ENCODE measurements around the gene RABGEF1. TPM values are rescaled to one million over a fixed set of nuclear protein-coding genes. Genes with fewer than 3 reads are reported as not detected.
"Not testable (repeated sequence)": the region's sequence is repeated elsewhere in the genome, so short reads cannot be mapped to it uniquely, and the experiment has no call there.

RABGEF1 gene
- total RNA-seq, 1 donor from 2014 or later = 36.5 TPM

DNA sequence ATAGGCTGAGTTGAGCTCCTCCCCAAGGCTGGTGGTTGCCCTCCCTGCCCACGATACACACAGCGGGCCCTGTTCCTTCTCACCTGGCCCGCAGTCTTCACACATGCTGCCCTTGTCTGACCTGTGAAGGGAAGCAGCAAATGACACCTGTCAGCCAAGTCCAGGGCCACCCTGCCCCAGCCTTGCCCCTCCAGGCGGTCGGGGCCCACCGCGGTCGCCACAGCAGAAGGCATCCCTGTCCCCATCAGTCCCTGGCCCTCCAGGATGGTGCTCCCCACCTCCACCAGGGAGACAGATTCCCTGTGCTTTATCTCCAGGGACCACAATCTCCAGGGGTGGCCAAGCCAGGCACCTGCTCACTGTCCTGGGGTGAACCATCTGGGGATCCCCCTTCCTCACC is 99.3 kb downstream of the RABGEF1 start:
- H3K36me3 Mint-ChIP-seq = no peaks in the 10 kb centered on the region
- H3K9me3 ChIP-seq (ENCODE audit: low read depth) = no peaks in the 10 kb centered on the region
- no peak overlapping the region for H3K4me2 ChIP-seq
- H3K27me3 ChIP-seq = no peaks in the 10 kb centered on the region
- no peak overlapping the region for H3K27ac Mint-ChIP-seq
- peaks cover 5% of the 10 kb centered on the region for H3F3A ChIP-seq (ENCODE audit: low read depth)
- TF ChIP-seq EZH2phosphoT487 (IDR thresholded peaks at IDR 0.05) (no peak), EZH2 (IDR thresholded peaks at IDR 0.05) (no peak), CTCF (IDR thresholded peaks at IDR 0.05) (no peak)
- H3K36me3 ChIP-seq = no peaks in the 10 kb centered on the region
- no peak overlapping the region for H3K4me3 Mint-ChIP-seq
- no peak overlapping the region for H3K27ac ChIP-seq
- peaks cover 8% of the 10 kb centered on the region for H3K9me3 Mint-ChIP-seq
- H3K4me1 ChIP-seq = peaks cover 4% of the 10 kb centered on the region
- H3K27me3 Mint-ChIP-seq (ENCODE audit: insufficient read depth, low read depth) = peaks cover 9% of the 10 kb centered on the region
- H3K4me3 ChIP-seq = no peak overlapping the region
- no peak overlapping the region for H3K9ac ChIP-seq
- peaks cover 8% of the 10 kb centered on the region for H3K4me1 Mint-ChIP-seq
- no peak for DNase-seq (ENCODE audit: low spot score)
- no peaks in the 10 kb centered on the region for H3K79me2 ChIP-seq (ENCODE audit: low read depth)
- H4K20me1 ChIP-seq (ENCODE audit: low read depth) = no peaks in the 10 kb centered on the region
- H2AFZ ChIP-seq (replicated peaks) = no peak overlapping the region

DNA sequence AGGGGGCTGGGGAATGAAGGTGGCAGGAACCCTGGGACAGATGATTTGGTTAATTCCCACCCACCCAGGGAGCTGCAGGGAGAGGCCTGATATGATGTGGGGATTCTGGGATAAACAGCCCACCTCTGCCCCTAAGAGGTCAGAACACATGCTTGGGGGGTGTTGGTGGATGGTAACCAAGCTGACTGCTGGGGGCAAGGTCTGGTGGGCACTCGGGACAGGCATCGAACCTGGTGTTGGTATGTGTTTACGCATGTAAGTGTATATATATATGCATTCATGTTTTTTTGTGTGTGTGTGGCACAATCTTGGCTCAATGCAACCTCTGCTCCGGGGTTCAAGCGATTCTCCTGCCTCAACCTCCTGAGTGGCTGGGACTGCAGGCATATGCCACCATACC is 99.8 kb downstream of the RABGEF1 start:
- Histone ChIP-seq H3K9me3 (ENCODE audit: low read depth) (no peaks in the 10 kb centered on the region), H3F3A (ENCODE audit: low read depth) (peaks cover 9% of the 10 kb centered on the region), H2AFZ (replicated peaks) (no peak overlapping the region), H3K27me3 (no peaks in the 10 kb centered on the region), H3K79me2 (ENCODE audit: low read depth) (peaks cover 2% of the 10 kb centered on the region), H3K27ac (no peak overlapping the region), H3K36me3 (no peaks in the 10 kb centered on the region), H3K9ac (no peak overlapping the region), H4K20me1 (ENCODE audit: low read depth) (no peaks in the 10 kb centered on the region), H3K4me1 (peaks cover 4% of the 10 kb centered on the region), H3K4me3 (no peak overlapping the region), H3K4me2 (no peak overlapping the region)
- peak overlapping the region; percentile 33 for H3K27ac Mint-ChIP-seq
- H3K27me3 Mint-ChIP-seq (ENCODE audit: insufficient read depth, low read depth) = peaks cover 10% of the 10 kb centered on the region
- peaks cover 8% of the 10 kb centered on the region for H3K9me3 Mint-ChIP-seq
- no peaks in the 10 kb centered on the region for H3K36me3 Mint-ChIP-seq
- no peak overlapping the region for H3K4me3 Mint-ChIP-seq
- no peak for DNase-seq (ENCODE audit: low spot score)
- peaks cover 11% of the 10 kb centered on the region for H3K4me1 Mint-ChIP-seq
- TF ChIP-seq CTCF (IDR thresholded peaks at IDR 0.05) (no peak), EZH2phosphoT487 (IDR thresholded peaks at IDR 0.05) (no peak), EZH2 (IDR thresholded peaks at IDR 0.05) (no peak)

DNA sequence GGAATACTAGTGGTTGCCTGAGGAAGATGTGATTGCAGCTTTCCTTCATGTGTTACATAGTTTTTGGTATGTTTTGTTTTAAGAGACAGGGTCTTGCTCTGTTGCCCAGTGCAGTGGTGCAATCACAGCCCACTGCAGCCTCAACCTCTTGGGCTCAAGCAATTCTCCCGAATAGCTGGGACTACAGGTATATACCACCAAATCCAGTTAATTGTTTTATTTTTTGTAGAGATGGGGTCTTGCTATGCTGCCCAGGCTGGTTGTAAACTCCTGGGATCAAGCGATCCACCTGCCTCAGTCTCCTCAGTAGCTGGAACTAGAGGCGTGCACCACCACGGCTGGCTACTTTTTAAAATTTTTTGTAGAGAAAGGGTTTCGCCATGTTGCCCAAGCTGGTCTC is 101.4 kb downstream of the RABGEF1 start:
- Mint-ChIP-seq H3K9me3 (peaks cover 6% of the 10 kb centered on the region), H3K4me1 (peaks cover 18% of the 10 kb centered on the region), H3K4me3 (no peak overlapping the region), H3K27me3 (ENCODE audit: insufficient read depth, low read depth) (peaks cover 8% of the 10 kb centered on the region), H3K36me3 (no peaks in the 10 kb centered on the region), H3K27ac (no peak overlapping the region)
- Histone ChIP-seq H3K79me2 (ENCODE audit: low read depth) (peaks cover 7% of the 10 kb centered on the region), H3K4me3 (no peak overlapping the region), H3K27ac (no peak overlapping the region), H3K36me3 (no peaks in the 10 kb centered on the region), H2AFZ (replicated peaks) (no peak overlapping the region), H3K4me2 (no peak overlapping the region), H3K9ac (no peak overlapping the region), H3K9me3 (ENCODE audit: low read depth) (no peaks in the 10 kb centered on the region), H3K4me1 (peaks cover 4% of the 10 kb centered on the region), H3F3A (ENCODE audit: low read depth) (peaks cover 13% of the 10 kb centered on the region), H3K27me3 (no peaks in the 10 kb centered on the region), H4K20me1 (ENCODE audit: low read depth) (no peaks in the 10 kb centered on the region)
- DNase-seq (ENCODE audit: low spot score) = no peak
- TF ChIP-seq EZH2 (IDR thresholded peaks at IDR 0.05) (no peak), CTCF (IDR thresholded peaks at IDR 0.05) (no peak), EZH2phosphoT487 (IDR thresholded peaks at IDR 0.05) (no peak)

- Histone ChIP-seq H3K9ac (peak overlapping the region; percentile 95), H3K4me2 (peak overlapping the region; percentile 91), H3F3A (ENCODE audit: low read depth) (peaks cover 20% of the 10 kb centered on the region), H3K4me3 (peak overlapping the region; percentile 91), H3K4me1 (peaks cover 11% of the 10 kb centered on the region)
- not testable (repeated sequence) for DNase-seq (ENCODE audit: low spot score); H3K36me3 ChIP-seq; H3K36me3 Mint-ChIP-seq; H3K27me3 Mint-ChIP-seq (ENCODE audit: insufficient read depth, low read depth); H3K9me3 Mint-ChIP-seq; H3K27ac ChIP-seq; H3K27me3 ChIP-seq; H4K20me1 ChIP-seq (ENCODE audit: low read depth); H2AFZ ChIP-seq (replicated peaks); H3K9me3 ChIP-seq (ENCODE audit: low read depth); H3K79me2 ChIP-seq (ENCODE audit: low read depth); H3K27ac Mint-ChIP-seq
- Mint-ChIP-seq H3K4me1 (peaks cover 23% of the 10 kb centered on the region), H3K4me3 (peak overlapping the region; percentile 95)
These were observed 103.0 kb downstream of the RABGEF1 start for GRCh38 chr7:66843492-66843891.

Measured in neural progenitor cell (in vitro differentiated cells).